HG02571 (cell line): Measurements from ENCODE around the gene RAB35.

Experiments
- ATAC-seq: cut with Tn5 transposase; IDR thresholded peaks from one replicate; pipeline ENCODE4 v1.9.1; 2021; ENCODE audit warnings: mild to moderate bottlenecking, moderate library complexity; ENCODE audit not compliant: unreplicated experiment

RAB35 gene

DNA sequence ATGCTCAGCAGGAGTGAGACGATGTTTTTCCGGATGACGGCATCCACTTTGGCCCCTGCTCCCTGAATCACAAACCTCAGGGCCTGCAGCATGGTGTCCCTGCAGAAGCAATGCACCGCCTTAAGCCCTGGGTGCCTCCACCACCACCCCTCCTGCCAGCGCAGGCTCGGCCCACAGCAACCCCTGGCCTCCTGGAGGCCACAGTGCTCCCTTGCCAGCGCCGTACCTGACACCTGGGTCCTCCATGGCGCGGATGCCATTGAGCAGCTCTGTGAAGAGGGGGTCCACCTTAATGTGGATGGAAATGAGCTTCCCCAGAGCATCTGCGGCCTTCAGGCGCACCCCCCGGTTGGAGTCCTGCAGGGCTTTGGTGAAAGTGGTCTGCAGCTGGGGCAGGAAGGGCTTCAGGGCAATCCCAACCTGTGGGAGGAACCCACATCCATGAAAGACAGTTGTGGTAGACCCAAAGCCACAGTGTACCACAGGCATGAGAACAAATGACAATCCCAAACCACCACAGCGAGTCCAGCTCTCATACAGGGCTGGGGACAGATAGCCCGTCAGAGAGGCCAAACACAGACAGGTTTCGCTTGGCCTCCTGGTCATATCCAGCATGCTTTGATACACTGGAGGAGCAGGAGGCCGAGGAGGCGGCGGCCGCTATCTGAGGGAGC is 17.9 kb upstream of the RAB35 start:
- ATAC-seq, result no peak

DNA sequence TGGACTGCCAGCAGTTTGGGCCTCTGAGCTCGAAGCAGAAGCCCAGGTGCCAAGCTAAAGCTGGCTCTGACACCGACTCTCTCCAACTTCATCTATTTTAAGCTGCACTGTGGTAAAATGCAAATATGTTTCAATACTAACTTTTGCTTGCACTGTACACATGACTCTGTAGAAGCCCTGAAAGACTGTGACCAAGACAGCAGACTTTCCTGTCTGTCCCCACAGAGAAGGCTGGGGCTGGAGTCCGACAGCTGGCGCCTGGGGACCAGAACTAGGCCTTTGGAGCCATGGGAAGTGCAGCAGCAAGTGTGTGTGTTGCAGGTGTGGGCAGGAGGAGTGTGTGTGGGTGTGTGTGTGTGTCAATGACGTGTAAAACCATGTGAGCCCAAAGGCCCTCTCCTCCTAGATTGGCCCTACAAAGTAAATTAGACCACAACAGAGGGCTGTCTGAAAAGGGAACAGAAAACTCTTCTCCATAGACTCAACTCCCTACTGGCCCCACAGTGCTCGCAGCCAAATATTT is 16.4 kb upstream of the RAB35 start:
- ATAC-seq, result peak; percentile 90

DNA sequence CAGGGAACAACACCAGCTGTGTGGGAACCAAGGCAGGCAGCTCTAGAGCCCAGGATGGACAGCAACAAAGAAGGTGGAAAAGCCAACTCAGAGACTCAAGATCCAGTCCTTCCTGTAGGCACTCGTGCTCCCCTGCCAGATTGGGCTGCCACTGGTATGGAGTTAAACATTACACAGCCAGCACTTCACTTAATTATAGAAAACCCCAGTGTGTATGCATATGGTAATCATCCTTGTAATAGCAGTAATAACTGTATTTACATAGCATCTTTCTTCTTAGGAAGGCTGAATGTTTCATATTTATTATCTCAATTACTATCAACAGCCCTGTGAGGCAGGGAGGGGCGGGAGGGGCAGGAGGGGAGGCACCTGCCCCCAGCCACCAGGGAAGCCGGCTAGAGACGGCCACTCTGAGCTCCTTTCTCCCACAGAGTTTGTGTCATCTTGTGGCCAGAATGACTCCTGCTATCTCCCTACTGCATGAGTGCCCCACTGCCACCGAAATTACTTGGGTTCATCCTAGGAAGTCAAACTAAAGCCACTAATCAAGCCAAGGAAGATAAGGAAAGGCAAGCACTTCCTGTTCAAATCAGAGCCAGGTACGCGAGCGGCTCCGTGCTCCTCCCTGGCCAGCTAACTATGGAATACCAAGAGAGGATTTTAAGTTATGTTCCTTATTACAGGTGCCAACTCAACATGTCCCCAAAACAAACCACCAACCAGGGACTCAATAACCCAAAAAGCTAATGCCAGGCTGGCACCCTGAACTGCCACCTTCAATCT is 15.7 kb upstream of the RAB35 start:
- ATAC-seq, result no peak

DNA sequence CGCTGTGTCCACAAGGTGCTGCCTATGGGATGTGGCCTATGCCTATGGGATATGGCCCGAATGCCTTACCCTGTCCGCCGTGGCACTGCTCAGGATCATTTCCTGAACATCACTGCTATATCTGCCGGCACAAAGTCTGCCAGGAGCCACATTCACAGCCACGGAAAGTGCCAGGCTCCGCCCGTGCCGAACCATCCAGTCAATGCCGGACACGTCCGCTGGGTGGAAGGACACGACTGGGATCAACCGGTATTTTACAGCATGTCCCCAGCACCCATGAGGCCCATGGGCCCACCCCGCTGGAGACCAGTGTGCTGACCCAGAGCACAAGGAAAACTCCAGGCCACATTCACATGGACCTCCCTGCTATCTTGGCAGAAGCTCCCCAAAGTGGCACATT is 14.6 kb upstream of the RAB35 start:
- no peak for ATAC-seq

DNA sequence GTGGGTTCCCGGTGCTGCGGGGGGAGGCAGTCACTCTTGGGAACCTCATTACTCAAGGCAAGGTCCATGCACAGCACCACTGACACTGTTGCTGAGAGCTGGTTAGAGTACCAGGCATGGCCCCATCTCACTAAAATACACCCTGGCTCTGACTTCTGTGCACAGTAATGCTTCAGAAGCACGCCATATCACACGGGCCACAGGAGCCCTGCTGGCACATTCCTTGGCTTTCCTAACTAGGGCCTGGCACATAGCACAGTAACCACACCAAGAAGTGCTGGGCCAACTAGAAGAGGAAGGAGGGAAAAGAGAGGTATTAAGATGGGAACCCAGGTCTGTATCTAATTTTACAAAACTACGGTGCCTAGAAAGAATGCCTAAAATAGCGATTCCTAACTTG is 13.5 kb upstream of the RAB35 start:
- no peak for ATAC-seq

DNA sequence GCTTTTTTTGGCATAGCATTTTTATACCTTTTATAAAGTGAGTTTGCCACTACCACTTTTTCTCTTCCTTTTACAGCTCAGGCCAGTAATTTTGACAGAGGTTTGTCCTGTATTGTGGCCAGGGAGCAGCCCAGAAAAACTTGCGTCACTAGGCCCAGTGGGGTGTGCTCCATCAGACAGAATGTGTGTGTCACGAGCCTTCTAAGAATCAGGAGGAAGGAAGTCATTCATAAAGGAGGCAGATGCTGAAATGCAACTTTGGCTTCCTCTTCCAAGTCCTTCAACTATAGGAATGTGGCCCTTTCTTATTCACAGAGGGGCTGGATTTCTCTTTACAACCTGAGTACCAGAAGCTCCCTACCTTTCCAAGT is 10.1 kb upstream of the RAB35 start:
- ATAC-seq, result no peak

DNA sequence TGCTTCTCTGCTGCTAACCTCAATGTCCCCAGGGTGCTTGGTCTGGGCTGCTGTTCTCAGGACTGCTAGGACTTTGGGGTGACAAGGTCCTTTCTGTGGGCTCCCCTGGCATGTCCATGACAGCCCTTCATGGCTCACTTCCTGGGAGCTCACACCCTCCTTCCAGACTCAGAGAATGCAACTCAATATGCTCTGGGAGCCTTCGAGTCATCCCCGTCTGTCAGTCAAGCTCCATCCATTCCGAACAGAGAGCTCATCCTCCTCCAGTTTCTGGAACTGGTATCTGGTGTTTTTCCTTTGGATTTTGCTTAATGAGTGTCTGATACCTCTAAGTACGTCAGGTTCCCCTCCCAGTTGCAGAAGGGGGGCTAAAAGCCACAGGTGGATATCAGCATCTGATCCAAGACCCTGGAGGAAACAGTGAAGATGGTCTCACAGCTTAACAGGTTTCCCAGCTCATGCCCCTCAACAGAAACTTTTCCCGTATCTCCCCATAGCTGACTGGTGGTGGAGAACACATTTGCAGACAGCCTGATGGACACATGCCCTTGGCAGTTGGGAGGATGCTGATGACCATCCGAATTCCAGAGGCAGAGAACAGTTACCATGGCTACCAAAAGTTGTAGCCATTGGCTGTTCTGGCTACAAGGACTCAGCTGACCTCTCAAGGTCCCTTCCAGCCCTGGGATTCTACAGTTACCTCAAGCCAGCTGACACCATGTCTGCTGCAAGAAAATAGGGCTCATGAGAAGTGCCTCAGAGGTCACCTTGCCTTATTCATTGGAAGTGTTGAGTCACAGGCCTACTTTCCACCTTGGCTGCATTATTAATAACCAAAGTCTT is 9.5 kb upstream of the RAB35 start:
- ATAC-seq, result no peak

DNA sequence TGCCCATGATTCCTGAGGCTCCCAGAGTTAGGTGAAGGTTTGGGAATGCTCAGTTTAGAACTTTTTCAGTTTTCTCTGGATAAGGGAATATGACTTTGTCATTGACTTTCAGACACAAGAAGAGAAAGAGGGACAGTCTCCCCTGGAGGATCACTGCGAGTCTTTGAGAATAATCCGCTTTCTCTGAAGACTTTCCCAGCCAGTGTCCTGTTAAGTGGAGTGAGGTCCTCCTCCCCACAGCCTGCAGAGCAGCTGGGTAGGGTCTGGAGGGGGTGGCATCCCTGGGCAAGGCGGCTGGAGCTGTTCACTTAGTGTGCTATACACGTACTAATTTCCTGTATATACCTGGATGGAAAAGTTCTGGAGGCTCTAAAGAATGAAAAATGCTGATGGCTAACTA is 8.5 kb upstream of the RAB35 start:
- ATAC-seq, result no peak

DNA sequence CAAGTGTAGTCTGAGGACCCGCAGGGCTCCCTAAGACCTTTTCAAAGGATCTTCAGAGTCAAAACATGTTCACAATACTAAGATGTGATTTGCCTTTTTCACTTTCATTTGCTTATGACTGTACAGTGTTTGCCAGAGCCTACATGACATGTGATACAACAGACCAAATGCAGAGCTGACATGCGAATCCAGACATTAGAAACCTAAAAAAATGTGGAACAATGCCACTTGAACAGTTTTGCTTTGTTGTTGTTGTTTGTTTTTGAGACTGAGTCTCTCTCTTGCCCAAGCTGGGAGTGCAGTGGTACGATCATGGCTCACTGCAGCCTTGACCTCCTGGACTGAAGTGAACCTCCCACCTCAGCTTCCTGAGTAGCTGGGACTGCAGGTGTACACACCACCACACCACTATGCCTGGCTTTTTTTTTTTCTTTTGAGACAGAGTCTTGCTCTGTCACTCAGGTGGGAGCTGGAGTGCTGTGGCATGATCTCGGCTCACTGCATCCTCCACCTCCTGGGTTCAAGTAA is 5.3 kb upstream of the RAB35 start:
- ATAC-seq, result peak; percentile 36

DNA sequence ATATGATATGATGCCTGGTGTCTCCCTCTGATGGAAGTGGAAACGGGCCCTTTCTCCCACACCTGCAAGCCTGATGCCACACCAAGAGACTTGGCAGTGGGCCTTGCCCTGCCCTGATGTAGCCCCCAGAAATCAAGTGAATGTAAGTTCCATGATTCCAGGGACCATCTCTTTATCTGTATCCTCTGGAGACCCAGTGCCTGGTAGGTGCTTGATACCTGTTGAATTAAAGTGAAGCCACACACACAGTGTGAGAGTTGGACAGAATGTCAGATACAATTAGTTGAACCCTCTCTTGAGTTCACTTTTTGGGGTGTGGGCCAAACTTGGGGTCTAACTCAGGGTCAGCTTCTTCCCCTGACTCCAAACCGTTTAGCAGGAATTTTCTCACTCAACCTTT is 4.8 kb upstream of the RAB35 start:
- no peak for ATAC-seq

DNA sequence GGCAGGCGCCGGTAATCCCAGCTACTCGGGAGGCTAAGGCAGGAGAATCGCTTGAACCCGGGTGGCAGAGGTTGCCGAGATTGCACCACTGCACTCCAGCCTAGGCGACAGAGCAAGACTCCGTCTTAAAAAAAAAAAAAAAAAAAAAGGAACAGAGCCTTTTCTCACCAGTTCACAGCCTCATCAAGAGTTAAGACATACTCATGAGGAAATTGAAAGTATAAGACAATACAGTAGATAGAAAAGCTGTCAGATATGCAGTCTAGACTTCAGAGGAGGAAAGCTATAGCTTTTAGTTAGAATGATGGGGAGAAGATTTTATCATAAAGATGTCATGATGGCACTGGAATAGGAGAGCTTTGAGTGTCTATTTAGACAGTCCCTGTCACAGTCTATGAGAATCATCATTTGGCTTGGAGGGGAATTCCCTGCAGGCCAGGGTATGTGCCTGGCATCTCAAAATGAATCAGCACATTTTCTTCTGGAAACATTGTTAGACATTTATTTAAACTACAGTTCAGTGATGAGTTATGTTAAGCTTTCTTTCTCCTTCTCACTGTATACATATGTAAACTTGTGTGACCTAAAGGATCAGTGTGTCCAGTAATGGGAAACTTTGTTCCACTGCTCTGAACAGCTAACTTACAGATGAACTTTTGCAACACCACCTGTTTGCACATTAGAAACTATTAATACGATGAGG is 2.9 kb upstream of the RAB35 start:
- ATAC-seq, result no peak

DNA sequence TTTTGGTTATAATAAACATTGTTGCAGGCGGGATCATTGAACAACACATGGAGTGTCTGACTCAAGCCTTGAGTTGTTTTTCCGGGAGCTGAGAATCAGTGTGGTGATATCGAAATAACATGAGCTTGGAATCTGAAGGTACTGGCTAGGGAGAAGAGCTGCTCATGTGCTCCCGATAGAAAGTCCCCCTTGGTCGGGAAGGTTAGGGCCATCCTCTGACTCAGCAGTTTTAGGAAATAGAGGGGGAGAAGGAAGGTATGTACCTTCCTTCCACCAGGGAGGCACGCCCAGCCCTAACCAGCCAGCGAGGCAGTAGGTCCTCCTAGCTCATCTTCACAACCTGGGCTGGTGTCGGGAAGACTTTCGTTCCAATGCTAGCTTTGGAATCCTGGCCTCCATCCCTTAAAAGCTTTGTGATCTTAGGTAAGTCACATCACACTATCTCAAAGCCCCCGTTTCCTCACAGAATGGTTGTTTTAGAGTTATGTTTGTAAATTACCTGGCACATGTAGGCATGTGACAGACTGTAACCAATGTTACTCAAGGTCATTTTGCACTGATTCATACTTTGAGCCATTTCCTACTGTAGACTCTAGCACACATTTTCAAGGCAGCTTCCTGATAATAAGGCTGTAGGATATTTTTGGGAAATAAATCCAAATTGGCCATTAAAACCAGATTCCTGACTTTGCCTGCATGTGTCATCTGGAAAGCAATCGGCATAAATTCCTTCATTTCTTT is 1.9 kb upstream of the RAB35 start:
- no peak for ATAC-seq

DNA sequence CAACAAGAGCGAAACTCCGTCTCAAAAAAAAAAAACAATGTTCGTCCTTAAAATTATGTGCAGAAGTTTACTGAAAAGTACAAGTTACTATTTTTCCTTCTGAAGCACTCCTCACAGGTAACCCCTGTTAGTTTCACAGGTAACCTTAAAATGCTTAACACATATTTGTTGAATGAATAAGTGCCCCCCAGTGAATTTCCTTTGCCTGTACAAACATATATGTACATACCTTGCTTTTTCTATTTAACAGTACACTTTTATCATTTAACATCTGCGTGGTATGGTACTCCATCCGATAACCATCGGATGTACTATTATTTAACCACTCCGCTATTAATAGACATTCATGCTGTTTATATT is 1.4 kb upstream of the RAB35 start:
- no peak for ATAC-seq

DNA sequence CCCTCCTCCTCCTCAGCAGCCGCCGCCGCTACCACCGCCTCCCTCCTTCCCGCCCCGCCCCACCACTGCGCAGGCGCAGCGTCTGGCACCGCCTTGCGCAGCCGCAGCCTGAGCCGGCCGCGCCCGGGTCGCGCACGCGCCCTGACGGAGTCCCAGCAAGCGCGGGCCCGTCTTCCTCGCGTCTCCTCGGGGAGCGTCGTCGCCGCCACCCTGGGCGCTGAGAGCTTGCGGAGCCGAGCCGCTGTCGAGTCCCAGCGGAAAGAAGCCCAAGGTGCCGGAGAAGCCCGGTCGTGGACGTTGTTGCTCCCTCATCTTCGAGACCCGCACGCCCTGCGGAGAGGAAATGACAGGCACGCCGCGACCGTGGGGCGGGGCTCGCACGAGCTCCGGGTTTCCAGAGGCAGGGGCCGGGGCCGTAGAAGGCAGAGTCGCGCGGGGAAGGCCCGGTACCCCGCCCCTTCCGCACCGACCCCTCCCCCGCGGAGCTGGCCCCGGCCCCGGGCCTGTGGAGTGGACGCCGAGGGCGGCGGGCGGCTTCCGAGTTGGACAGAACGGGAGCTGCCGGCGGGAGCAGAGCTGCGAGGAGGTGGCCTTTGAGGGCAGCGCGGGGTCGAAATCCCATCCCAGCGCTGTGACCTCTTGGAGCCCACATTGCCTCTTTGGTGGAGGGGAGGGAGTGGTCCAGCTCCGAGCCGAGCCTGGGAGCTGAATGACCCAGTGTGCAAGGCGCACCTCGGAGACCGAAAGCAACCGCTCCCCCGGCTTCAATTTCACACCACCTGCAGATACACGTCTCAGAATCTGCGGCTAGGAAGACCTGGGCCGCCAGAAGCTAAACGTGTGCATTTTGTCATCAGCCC is 469 bp upstream of the RAB35 start:
- ATAC-seq, result peak; percentile 49

DNA sequence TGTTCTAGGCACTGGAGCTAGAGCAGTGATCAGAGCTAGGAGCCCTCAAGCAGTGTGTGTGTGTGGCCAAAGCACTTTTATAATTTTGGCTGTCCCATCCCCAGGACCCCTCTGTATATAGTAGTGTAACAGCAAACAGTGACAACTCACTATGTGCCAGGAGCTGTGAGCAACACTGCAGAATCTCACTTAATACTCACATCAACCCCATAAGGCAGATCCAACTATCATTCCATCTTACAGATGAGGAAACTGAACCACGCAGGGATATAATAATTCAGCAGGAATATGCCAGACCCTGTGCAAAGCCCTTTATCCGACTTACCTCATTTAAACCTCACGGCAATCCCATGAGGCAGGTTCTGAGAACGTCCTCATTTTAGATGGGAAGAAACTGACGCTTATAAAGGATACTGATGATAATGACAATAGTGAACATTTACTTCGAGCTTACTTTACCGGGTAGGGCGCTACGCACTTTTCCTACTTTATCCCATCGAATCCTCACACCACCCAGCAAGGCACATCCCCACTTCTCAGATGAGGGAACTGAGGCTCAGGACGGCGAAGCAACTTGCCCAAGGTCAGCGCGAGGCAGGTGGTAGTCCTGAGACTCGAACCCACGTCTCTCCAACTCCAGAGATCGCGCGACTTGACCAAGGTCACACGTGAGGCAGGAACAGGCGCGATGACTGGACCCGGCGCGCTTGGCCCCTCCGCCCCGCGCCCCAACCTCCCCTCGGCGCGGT is 687 bp downstream of the RAB35 start:
- ATAC-seq, result no peak

DNA sequence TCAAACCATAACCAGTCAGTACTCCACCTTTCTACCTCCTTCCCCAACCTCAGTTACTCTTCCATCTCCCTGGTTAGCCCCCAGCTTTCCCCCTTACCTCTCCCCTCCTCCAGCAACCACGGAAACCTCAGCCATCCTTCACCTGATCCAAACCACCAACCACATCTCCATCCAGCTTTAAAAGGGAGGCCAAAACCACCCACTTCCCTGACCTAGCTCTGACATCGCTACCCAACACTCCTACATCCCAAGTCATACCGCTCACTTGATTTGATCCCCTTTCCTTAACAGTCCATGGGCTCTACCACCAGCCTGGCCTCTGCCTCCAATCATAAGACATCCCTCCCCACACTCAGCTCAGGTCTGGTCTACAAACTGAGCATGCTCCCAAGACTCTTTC is 1.5 kb downstream of the RAB35 start:
- ATAC-seq, result no peak

DNA sequence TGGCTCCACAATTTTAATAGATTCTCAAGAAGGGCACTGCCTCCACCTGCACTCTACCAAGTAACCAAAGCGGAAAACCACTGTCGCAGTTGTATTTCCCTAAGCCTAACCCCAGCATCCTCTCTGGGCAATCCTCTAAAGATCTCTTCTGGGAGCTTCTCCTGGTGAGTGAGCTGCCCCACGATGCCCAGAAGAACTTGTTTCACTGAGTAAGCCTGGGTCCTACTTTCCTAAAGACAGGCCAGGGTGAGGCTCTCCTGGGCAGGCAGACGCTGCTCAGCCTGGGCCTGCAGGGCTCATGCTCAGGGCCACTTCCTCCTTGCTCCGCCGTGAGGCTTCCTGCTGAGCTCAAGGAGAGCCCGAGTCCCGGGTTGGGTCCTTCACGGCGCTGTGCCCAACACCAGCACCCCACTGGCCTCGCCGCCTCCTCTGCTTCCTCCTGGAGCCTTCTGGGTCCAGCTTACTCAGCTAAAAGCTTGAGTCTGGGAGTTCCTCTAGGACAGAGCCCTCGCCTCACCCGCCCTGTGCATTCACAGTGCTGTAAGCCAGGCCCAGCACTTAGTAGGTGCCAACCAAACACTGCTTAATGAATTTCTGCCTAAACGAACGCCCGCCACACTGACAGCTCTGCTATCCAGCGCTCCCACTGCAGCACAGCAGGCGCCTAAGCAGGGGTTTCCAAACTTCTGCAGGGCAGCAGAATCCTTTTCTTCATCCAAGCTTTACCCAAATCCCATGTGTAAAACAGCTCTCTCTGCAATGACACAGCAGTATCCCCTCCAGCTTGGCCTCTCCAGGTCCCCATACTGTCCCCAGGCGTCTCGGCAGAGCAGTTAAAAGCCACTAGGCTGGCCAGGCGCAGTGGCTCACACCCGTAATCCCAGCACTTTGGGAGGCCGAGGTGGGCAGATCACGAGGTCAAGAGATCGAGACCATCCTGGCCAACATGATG is 5.7 kb downstream of the RAB35 start:
- peak; percentile 72 for ATAC-seq
